UCSD-AML1 (cell line): ENCODE data around the gene ASB8.
"Not testable (repeated sequence)": the region's sequence is repeated elsewhere in the genome, so short reads cannot be mapped to it uniquely, and the experiment has no call there.

ENCODE experiments used
- DNase-seq: peaks from one replicate; lab custom pipeline; 2025; ENCODE audit not compliant: unreplicated experiment; lab: John Stamatoyannopoulos, UW

Gene ASB8

GRCh38 chr12:48142818-48143674 is 14.3 kb downstream of the ASB8 start:
- no peak for DNase-seq

GRCh38 chr12:48135027-48135426 is 22.3 kb downstream of the ASB8 start:
- DNase-seq, result no peak

- no peak for DNase-seq
Measured at GRCh38 chr12:48132826-48133225, 24.5 kb downstream of the ASB8 start.

GRCh38 chr12:48131517-48131916 is 25.8 kb downstream of the ASB8 start:
- no peak for DNase-seq

- no peak for DNase-seq
Measured at GRCh38 chr12:48129376-48129775, 27.9 kb downstream of the ASB8 start.

- DNase-seq, result no peak
Measured at GRCh38 chr12:48128800-48129199, 28.5 kb downstream of the ASB8 start.

GRCh38 chr12:48126953-48127630 is 30.2 kb downstream of the ASB8 start:
- DNase-seq, result no peak

GRCh38 chr12:48125985-48126384 is 31.3 kb downstream of the ASB8 start:
- no peak for DNase-seq

GRCh38 chr12:48125542-48125941 is 31.8 kb downstream of the ASB8 start:
- DNase-seq, result not testable (repeated sequence)

- no peak for DNase-seq
Measured at GRCh38 chr12:48123169-48123568, 34.1 kb downstream of the ASB8 start.

GRCh38 chr12:48122065-48122834 is 35.1 kb downstream of the ASB8 start:
- no peak for DNase-seq

GRCh38 chr12:48121522-48121921 is 35.8 kb downstream of the ASB8 start:
- no peak for DNase-seq

- no peak for DNase-seq
Measured at GRCh38 chr12:48119834-48120195, 37.5 kb downstream of the ASB8 start.

GRCh38 chr12:48119078-48119833 is 38.1 kb downstream of the ASB8 start, which contains the start of gene PFKM:
PFKM (plus strand) TSS chr12:48119364; CDS start chr12:48122775, 3,411 bp downstream.
- no peak for DNase-seq

- no peak for DNase-seq
Measured at GRCh38 chr12:48118284-48118871, 38.9 kb downstream of the ASB8 start.

- DNase-seq, result no peak
Measured at GRCh38 chr12:48115957-48116356, 41.4 kb downstream of the ASB8 start.

GRCh38 chr12:48111312-48111693 is 46.0 kb downstream of the ASB8 start:
- DNase-seq, result not testable (repeated sequence)

- DNase-seq, result no peak
Measured at GRCh38 chr12:48110691-48111311, 46.5 kb downstream of the ASB8 start.

GRCh38 chr12:48109424-48109823 is 47.9 kb downstream of the ASB8 start:
- DNase-seq, result no peak
